Muscle of arm (tissue), 12 donors: ENCODE measurements around the gene SPART. TPM values are rescaled to one million over a fixed set of nuclear protein-coding genes. Genes with fewer than 3 reads are reported as not detected.
"Not testable (repeated sequence)": the region's sequence is repeated elsewhere in the genome, so short reads cannot be mapped to it uniquely, and the experiment has no call there.

Source experiments
- DNase-seq: peaks from one replicate; pipeline ENCODE4 v3.0.0-alpha.2; 2013
- polyA plus RNA-seq, 12 donors: library from polyadenylated mRNA; unstranded; fragments of 120-200 nt; gene quantifications; one replicate each; pipeline ENCODE4 v1.2.1, GENCODE V29; 2013; ENCODE audit not compliant: insufficient read length in 12 of 12

The SPART gene
- polyA plus RNA-seq, 12 donors: 41.4 to 141 (median 74.1) TPM; not detected in 1

- DNase-seq: no peak
Measured at GRCh38 chr13:36323951-36324566, 22.1 kb downstream of the SPART start.

DNA sequence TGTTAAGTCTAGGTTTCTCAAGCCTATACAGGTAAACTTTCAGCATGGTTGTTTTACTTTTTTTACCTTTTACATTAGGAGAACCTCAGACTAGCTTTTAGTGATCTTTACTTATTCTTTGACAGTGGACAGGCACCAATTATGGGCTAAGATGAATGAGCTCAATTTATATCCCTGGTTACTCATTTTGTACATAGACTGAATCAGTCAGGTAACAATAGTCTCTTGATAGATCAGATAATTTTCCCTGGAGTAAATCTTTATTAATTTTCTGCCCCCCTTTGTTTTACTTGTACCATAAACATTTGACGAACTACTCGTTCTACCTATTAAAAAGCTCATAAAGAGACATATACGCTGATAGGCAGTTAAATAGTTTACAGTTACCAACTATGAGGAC, 22.8 kb downstream of the SPART start:
- no peak for DNase-seq

DNA sequence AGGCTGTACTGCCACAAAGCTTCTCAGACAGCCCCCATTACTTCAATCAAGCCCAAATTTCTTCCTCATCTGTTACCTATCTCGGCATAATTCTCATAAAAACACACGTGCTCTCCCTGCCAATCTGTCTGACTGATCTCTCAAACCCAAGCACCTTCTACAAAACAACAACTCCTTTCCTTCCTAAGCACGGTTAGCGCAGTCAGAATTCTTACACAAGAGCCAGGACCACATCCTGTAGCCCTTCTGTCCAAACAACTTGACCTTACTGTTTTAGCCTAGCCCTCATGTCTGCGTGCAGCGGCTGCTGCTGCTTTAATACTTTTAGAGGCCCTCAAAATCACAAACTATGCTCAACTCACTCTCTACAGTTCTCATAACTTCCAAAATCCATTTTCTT, 26.4 kb downstream of the SPART start:
- DNase-seq: not testable (repeated sequence)

GRCh38 chr13:36313047-36313969, 32.9 kb downstream of the SPART start:
- no peak for DNase-seq

DNA sequence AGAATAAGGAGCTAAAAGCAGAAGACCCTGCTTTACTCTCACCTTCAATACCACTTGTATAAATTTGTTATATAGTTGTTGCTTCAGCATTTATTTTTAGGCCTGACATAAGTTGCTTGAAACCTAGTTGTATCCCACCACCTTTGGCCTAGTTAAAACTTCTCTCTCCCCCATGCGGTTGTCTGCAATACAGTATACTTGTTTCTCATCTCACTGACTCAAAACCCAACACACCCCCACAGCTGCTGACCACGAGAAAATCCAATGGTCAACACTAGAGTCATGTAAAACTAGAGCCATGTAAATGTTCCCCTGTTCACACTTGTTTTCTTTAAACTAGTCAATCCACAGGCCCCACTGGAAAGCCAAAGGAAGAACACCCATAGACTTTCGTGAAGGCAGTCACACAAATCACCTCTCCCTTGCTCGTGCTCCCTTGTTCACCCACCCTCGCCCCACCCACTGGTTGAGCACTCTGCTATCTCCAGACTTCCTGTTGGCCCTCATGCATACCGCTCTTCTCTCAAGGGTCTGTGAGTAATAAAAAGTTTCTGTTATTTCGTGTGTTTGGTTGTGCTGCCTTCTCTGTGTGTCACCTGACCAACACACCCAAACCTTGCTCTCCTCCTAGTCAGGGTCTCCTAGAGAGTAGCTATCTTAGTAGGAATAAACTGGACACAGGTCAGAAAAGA, 35.6 kb downstream of the SPART start:
- no peak for DNase-seq

GRCh38 chr13:36302289-36302688, 43.9 kb downstream of the SPART start:
- no peak for DNase-seq

DNA sequence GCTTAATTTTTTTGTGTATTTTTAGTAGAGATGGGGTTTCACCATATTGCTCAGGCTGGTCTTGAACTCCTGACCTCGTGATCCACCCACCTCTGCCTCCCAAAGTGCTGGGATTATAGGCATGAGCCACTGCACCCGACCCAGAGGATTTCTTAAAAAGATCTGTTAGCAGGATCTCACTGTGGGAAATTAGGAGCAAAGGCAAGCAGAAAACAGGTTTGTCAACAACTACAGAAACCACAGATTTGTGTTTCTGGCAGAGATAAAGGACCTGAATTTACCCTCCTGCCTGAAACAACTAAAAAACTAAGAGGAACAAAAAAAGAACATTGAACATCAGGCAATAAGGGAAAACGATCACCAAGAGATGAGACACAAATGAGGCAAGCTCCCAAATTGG, 46.7 kb downstream of the SPART start:
- DNase-seq: not testable (repeated sequence)

DNA sequence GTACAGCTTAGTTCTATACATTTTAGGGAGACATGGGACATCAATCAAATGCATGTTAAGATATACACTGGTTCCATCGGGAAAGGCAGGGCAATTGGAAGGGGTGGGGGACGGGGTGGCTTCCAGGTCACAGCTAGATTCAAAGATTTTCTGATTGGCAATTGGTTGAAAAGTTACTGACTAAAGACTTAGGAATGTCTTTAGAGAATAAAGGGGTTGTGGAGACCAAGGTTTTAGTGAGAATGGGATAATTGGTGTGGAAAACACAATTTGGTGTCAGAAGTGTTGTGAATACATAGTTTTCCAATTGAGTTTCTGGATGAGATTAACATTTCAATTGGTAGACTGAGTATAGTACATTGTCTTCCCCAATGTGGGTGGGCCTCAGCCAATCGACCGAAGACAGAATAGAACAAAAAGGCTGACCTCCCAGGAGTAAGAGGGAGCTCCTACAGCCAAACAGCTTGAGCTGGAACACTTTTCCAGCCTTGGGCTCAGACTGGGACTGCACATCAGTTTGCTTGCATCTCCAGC, 47.6 kb downstream of the SPART start:
- DNase-seq: peak; percentile 41

DNA sequence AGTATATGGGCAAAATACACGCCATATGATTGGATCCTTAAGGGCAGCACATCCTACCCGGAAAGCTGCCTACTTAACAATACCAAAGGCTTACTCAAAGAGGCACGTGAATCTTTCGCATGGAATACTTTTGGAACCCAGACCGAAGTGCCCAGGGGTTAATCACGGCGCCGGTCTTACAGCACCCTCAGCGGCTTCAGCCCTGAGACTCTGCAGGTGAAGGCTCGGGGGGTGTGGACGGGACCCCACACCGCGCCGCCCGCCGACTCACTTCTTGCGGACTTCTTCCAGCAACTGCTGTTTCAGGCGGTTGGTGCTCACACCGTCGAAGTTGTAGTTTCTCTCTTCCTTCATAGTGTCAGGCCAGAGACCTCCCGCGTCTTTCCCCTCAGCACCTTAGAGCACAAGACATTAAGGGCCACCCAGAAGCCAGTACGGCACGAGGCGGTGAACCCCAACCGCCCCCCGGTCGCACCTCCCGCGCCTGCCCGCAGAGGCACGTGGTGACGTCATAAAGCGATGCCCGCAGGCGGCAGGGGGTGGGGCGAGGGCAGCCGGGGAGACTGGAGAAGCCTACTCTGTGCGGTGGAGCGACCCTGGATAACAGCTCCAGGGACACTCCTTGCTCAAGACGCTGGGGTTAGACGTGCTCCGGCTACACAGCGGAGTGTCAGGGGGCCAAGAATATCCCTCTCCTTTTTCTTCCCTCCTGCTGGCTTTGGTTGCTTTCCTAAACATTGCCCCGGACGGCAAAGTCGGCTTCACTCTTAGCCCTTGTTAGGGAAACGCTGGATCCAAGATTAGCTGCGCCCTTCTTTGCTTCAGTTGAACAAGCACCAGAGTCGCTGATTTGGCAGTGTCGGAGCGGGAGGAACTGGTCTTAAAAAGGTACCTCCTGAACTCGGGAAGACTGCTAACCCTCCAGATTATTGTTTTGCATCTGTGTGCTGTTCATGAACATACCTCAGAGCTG, 48.5 kb downstream of the SPART start, which contains the start of gene CCDC169:
Gene CCDC169 (minus strand): TSS at position 449 of the 973 bp plus-strand sequence. CDS start 95 bp downstream, at position 354.
- peak; percentile 50 for DNase-seq

DNA sequence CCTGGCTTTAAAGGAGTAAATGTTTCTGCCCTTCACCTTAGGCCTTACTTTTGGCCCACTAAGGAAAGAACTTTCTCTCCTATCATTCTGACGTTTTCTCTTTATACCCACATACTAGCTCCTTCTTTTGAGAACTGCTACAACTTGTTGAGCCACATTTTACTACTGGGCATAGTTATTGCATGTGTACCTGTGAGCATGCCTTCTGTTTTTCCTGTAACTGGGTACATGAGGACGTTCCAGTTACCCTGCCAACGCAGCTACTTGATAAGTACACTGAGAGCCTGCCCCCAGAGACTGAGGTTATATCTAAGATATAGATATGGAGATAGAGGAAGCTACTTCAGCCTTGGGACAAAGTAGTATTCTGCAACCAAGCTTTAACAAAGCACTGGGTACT, 52.1 kb downstream of the SPART start:
- no peak for DNase-seq

DNA sequence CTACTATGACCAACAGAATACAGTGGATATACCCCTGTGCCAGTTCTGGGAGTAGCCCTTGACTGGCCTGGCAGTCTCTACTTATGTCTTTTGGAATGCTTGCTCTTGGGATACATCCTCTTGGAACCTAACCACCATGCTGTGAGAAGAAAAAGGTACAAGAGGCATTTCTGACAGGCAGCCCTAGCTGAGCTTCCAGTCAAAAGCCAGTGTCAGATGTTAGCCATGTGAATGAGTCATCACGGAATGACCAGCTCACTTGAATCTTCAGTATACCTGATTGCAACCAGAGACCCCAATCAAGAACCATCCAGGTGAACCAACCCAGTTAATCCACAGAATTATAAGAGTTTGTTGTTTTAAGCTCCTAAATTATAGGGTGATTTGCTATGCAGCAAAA, 52.7 kb downstream of the SPART start:
- DNase-seq: no peak

DNA sequence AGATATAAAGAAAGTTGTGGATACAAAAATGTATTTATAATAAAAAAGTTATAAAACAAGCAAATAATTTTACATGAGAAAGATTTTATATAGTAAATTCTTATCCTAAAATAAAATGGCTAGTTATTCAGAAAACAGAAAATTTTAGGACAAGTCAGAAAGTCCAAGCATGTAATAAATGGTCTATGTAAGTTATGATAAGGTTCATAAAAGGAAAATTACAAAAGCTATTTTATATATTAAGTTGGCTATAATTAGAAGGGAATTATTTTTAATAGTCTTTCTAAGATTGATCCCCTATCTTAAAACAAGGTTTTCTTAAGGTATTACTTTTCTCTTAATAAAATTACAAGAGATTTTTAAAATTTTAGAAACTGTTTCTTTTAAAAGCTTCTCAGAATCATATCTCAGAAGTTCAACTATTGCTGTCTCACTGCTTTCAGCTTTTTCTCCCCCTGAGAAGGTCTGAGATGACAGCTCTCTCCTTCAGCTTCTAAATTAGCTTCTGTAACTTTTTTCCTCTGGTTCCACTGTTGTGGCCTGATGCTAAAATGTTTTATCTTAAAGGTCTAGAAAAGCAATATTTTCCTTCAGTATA, 57.3 kb downstream of the SPART start:
- no peak for DNase-seq

DNA sequence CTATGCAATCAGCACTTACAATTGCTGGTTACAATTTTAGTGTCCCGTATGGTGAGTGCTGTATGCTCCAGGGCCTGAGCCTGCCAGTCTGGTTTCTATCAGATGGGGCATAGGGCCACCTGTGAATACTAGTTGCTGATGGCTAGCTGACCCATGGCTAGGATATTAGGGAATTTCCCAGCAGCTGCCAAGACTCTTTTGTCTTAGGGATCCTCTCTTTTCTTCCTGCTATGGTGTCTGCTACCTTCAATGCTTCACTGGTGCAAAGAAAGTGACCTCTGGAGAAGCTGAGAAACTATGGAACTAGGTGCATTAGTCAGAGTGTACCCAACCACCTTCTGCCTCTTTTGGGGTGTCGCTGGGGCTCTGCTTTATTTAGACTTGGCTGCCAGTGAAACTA, 60.2 kb downstream of the SPART start:
- DNase-seq: no peak

DNA sequence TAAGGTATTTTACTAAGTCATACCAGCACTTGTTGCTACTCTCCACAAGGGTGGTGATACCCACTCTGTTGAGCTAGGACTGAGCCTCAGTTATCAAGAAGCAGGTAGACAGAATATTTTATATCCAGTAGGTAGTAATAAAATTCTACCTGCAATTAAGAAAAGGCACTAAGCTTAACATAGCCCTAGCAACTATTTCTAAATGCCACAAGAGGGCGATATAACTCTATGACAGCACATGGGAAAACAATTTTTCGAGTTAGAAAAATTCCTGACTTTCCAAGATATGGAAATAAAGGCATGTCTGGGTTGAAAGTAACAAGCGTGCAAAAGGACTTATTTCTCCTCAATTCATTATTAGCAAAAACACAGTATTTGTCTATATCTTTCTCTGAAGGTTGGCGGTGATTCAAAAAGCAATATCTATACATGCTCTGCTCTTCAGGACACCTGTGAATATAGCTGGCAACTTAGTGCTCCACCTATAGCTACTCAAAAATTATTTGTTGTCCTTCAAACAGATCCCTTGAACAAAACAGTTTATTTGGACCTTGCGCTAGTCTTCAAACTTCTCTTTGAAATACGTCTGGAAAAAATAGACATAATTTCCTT, 63.3 kb downstream of the SPART start:
- DNase-seq: peak; percentile 42

GRCh38 chr13:36275190-36276002, 70.8 kb downstream of the SPART start:
- DNase-seq: peak; percentile 71

- DNase-seq: no peak
Measured at GRCh38 chr13:36273431-36273830, 72.8 kb downstream of the SPART start.

- no peak for DNase-seq
Measured at GRCh38 chr13:36261976-36262375, 84.2 kb downstream of the SPART start.

GRCh38 chr13:36261011-36261410, 85.2 kb downstream of the SPART start:
- no peak for DNase-seq
